Gastrocnemius medialis (tissue), 4 donors: ENCODE results near the gene SLC16A14.

Experiments used
- CTCF ChIP-seq, 5 experiments: fragments of 450-650 bp in 3 of 5; fragments of 200-600 bp in 2 of 5; sonication (generic) in 2 of 5; IDR thresholded peaks in 4 of 5; conservative IDR thresholded peaks in 1 of 5; 1 replicate in 4 of 5; 2 replicates in 1 of 5; pipeline ENCODE4 v1.5.1; 2016 to 2019; ENCODE audit warnings: antibody characterized with exemption in 5 of 5, mild to moderate bottlenecking in 3 of 5, moderate library complexity in 3 of 5
- POLR2A ChIP-seq, 2 donors: fragments of 450-650 bp; IDR thresholded peaks; one replicate each; pipeline ENCODE4 v1.6.1; 2017; ENCODE audit warnings: antibody characterized with exemption in 2 of 2, mild to moderate bottlenecking in 2 of 2, moderate library complexity in 2 of 2

DNA sequence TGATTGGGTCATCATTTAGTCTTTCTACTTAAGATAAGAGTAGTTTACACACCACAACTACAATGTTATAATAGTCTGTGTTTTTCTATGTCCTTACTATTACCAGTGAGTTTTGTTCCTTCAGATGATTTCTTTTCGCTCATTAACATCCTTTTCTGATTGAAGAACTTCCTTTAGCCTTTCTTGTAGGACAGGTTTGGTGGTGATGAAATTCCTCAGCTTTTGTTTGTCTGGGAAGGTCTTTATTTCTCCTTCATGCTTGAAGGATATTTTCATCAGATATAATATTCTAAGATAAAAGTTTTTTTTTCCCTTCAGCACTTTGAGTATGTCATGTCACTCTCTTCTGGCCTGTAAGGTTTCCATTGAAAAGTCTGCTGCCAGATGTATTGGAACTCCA, 38.0 kb upstream of the SLC16A14 start:
- no peak for TF ChIP-seq CTCF (IDR thresholded peaks at IDR 0.05 in 4 of 5, conservative IDR thresholded peaks at IDR 0.05 in 1 of 5)
- no peak for TF ChIP-seq POLR2A (IDR thresholded peaks at IDR 0.05)
